NCI-H82 (cell line): ENCODE data around the gene WDTC1.

Source experiments
- DNase-seq: peaks from one replicate; lab custom pipeline; 2025; lab: John Stamatoyannopoulos, UW

Gene WDTC1

GRCh38 chr1:27335506-27336422 is 101.3 kb downstream of the WDTC1 start:
- no peak for DNase-seq

- no peak for DNase-seq
Observed at GRCh38 chr1:27336756-27337155, 102.3 kb downstream of the WDTC1 start.

DNA sequence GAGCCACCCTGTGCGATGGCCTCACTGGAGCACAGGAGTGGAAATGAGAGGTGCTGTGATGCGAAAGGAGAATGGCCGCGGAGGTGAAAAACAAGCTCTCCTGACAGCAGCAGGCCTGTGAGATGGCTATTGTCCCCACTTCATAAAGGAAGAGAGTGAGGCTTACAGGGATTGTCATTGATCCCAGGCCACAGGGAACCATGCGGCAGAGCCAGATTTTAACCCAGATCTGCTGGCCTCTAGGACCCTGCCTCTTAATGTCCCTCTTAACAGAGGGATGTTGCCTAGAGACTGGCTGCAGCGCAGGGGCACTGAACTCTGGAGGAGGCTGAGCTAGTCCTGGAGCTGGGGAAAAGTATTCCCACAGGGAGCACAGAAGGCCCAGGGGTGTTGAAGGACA is 104.3 kb downstream of the WDTC1 start:
- no peak for DNase-seq

- no peak for DNase-seq
Observed at GRCh38 chr1:27339213-27339612, 104.8 kb downstream of the WDTC1 start.

DNA sequence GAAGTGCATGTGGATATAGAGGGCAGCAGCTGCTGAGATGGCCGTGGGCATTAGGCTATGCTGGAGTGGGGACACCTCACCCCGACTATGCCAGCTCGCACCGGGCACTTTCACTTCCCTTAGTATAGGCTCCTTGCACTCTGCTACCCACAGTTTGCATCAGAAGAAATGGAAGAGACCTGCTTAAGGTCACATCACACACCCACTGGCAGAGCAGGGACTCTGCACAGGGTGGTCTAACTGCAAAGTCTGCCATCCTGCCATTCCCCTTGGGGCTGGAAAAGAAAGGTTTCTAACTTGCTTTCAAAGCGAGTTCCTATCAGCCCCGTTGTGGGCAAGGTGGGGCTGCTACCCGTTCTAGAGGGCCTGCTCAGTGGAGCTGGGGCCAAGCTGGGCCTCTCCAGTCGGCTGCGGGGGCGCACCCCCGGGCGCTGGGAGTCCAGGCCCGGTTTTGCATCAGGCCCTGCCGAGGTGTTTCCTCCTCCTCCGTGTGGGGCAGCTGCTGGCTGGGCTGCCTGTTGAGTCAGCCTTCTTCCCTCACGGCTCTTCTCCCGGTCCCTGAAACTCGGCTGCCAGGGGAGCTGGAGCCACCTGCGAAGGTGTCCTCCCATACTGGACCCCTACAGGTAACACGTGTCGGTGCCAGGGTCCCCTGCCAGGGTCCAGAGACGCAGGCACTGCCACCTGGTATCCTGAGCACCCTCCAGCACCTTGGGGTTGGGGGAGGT is 107.3 kb downstream of the WDTC1 start, which contains the start of gene SYTL1:
SYTL1 (plus strand) TSS at position 498 of the 728 bp plus-strand sequence. CDS start 3,313 bp downstream, outside the sequence.
- DNase-seq = peak; percentile 84

DNA sequence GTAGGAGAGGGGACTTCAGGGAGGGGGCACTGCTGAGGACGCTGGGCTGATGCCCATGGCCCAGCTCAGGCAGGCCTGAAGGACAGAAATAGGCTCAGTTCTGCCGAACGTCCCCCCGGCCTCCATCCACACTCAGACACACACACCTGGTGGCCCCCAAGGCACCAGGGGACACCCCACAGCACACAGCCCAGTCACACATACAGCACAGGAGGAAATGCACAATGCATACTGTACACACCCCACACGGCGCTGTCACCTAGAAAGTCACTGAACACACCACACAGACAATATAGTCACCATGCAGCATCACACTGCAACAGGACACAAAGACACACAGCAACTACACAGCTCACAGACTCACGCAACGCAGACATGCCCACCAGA is 108.0 kb downstream of the WDTC1 start:
- no peak for DNase-seq

DNA sequence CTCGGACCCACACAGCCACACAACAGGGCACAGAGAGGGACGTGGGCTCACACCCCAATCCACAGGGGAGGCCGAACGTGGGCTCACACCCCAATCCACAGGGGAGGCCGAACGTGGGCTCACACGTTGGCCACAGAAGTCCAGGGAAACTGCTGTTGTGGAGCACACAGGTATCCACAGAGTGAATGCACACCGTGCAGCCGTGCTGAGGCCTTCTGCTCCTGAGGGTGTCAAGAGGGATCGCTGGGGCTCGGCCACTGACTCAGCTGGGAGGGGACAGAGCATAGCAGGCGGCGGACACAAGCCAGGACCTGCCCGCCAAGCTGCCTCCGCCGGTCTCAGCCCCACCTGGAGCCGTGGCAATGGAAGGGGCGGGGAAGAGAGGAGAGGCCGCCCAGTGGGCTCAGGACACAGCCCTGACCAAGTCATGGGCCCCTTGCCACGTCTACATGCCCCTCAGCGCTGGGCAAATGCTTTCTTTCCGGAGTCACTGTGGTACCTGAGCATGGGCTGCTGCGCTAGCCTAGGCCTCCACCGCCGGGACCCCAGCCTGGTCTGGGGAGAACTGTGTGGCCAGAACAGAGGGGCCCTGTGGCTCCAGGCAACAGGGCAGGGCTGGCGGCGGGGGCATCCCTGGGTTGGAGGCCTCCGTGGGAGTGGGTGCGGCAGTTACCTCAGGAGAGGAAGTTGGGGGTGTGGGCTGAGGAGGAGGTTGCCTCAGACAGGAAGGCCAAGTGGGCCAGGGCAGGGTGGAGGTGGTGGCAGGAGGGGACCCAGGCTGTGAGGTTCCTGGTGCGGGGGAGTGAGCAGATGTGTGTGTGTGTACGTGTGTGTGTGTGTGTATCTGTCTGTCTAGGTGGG is 108.6 kb downstream of the WDTC1 start:
- DNase-seq = no peak

- DNase-seq = no peak
Observed at GRCh38 chr1:27343639-27344025, 109.2 kb downstream of the WDTC1 start.

- DNase-seq = no peak
Observed at GRCh38 chr1:27345272-27345671, 110.8 kb downstream of the WDTC1 start.

GRCh38 chr1:27346357-27346756 is 111.9 kb downstream of the WDTC1 start:
- no peak for DNase-seq

DNA sequence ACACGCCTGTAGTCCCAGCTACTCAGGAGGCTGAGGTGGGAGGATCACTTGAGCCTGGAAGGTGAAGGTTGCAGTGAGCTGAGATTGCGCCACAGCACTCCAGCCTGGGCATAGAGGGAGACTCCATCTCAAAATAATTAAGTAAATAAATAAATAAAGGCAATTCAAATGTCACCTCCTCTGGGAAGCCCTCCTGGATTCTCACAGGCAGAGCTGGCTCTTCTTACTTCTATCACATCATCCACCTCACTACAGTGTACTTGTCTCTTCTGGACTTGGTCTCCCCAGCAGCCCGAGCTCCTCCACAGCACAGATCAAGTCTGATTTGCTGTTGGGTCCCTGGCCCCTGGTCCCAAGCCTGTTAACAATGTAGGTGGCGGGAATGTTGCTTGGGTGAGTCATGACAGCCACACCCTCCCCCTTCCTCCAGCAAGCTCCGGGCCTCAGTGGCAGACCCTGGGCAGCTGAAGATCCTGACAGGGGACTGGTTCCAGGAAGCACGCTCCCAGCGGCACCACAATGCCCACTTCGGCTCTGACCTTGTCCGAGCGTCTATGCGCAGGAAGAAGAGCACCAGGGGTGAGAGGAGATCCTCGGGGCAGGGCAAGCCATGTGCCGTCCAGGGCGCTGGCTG is 112.7 kb downstream of the WDTC1 start:
- DNase-seq = no peak

DNA sequence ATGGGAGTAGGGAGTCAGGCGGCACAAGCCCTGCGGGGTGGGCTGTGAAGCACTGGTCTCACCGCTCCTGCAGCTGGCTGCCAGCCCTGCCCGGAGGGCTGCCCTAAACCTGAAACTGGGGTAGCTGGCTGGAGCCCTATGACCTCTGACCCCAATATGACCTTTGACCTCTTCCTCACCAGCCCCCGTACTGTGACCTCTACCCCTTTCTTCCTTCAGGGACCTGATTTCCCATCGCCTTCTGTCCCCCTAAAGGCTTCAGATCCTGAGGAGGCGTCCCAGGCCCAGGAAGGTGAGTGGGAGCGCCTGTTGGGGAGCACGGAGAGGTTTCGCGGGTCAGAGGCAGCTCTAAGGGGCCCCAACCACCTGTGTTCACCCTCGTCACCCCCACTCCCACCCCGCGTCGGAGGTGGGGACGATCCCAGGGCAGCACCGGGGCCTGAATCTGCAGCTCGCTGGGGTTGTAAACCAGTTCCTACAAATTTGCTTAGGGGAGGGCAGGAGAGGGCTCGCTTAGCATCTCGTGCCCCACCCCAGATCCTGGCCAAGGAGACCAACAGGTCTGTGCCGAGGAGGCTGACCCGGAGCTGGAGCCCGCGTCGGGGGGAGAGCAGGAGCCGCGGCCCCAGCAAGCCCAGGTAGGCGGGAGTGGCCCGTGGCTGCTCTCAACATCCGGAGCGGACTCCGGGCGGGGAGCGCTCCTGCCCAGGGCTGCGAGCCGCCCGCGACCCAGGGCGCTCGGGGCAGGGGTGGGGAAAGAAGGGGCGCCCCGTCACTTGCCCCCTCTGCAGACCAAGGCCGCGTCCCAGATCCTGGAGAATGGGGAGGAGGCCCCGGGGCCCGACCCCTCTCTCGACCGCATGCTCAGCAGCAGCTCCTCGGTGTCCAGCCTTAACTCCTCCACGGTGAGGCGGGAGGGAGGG is 114.7 kb downstream of the WDTC1 start:
- peak; percentile 87 for DNase-seq

GRCh38 chr1:27349784-27350662 is 115.6 kb downstream of the WDTC1 start:
- DNase-seq = peak; percentile 93

GRCh38 chr1:27350663-27351540 is 116.5 kb downstream of the WDTC1 start:
- peak; percentile 90 for DNase-seq

- DNase-seq = peak; percentile 77
Observed at GRCh38 chr1:27351541-27352107, 117.2 kb downstream of the WDTC1 start.

GRCh38 chr1:27353166-27353565 is 118.7 kb downstream of the WDTC1 start:
- no peak for DNase-seq

DNA sequence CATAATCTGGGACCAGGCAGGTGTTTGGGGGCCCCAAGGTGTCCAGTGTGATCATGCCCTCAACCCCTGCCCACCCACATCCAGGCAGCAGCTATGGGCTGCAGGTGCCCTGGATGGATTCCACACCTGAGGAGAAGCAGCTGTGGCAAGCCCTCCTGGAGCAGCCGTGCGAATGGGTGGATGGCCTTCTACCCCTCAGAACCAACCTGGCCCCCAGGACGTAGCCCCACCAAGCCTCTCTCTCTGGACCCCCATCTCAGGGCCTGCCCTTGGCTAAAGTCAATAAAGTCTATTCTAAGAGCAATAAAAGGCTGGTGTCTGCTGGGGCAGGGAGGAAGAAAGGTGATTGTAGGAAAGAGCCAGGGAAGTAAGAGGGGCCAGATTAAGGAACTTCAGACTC is 119.2 kb downstream of the WDTC1 start:
- no peak for DNase-seq

DNA sequence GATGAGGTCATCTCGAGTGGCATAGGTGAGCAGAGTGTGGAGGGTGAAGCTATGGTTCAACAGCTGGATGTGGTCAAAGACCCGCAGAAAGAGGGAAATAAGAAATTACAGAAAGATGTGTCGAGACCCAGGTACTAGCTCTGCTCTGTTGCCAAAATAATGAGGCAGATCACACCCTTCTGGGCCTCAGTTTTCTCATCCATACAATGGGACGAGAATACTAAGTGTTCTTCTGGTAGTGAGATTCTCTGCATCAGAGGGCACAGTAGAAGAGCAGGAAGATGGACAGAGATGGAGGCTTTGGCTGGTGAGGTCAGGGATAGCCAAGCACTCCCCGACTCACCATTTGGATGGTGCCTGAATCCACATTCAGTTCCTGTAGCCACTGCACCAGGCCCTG is 121.3 kb downstream of the WDTC1 start:
- DNase-seq = no peak
